ENCODE data around the gene HLA-A. TPM values are rescaled to one million over a fixed set of nuclear protein-coding genes. Genes with fewer than 3 reads are reported as not detected.
"Not testable (repeated sequence)": the region's sequence is repeated elsewhere in the genome, so short reads cannot be mapped to it uniquely, and the experiment has no call there.

The HLA-A gene
- total and polyA plus RNA-seq, 2 donors = 741 to 1,655 TPM

GRCh38 chr6:29963697-29964096 is 21.4 kb downstream of the HLA-A start:
- not testable (repeated sequence) for H3K27ac ChIP-seq (ENCODE audit: low read depth in 1 of 2, low read length in 1 of 2); H3K27me3 ChIP-seq (ENCODE audit: control insufficient read depth in 2 of 2, insufficient read depth in 1 of 2, low read length in 1 of 2); H3K9me3 ChIP-seq (ENCODE audit: control insufficient read depth in 2 of 2, insufficient read depth in 1 of 2, low read length in 1 of 2); H3K36me3 ChIP-seq (ENCODE audit: control insufficient read depth in 2 of 2, insufficient read depth in 2 of 2, low read length in 1 of 2); H3K4me3 ChIP-seq (ENCODE audit: low read length in 2 of 2); DNase-seq (ENCODE audit: low read depth in 6 of 9, low spot score in 9 of 9)
- H3K4me1 ChIP-seq (ENCODE audit: control insufficient read depth in 2 of 2, insufficient read depth in 2 of 2, low read length in 2 of 2) = peaks cover 17 to 27% of the 10 kb centered on the region in 2 donors
- WGBS = 100% methylated on average over 2 of the region's 2 CpGs

- no peaks in the 10 kb centered on the region for H3K27me3 ChIP-seq (ENCODE audit: control insufficient read depth in 2 of 2, insufficient read depth in 1 of 2, low read length in 1 of 2)
- 19% methylated on average over 3 of the region's 3 CpGs for WGBS
- no peaks in the 10 kb centered on the region for H3K36me3 ChIP-seq (ENCODE audit: control insufficient read depth in 2 of 2, insufficient read depth in 2 of 2, low read length in 1 of 2)
- H3K4me1 ChIP-seq (ENCODE audit: control insufficient read depth in 2 of 2, insufficient read depth in 2 of 2, low read length in 2 of 2) = peaks cover 17 to 27% of the 10 kb centered on the region in 2 donors
- H3K9me3 ChIP-seq (ENCODE audit: control insufficient read depth in 2 of 2, insufficient read depth in 1 of 2, low read length in 1 of 2) = no peaks in the 10 kb centered on the region
- no peak for DNase-seq (ENCODE audit: low read depth in 6 of 9, low spot score in 9 of 9)
- peak overlapping the region in 1 of 2 donors; percentile 75 for H3K4me3 ChIP-seq (ENCODE audit: low read length in 2 of 2)
- H3K27ac ChIP-seq (ENCODE audit: low read depth in 1 of 2, low read length in 1 of 2) = peak overlapping the region; percentile 92 to 97
Observed at GRCh38 chr6:29964518-29964886, 22.2 kb downstream of the HLA-A start.

GRCh38 chr6:29964887-29965562 is 22.7 kb downstream of the HLA-A start:
- H3K27me3 ChIP-seq (ENCODE audit: control insufficient read depth in 2 of 2, insufficient read depth in 1 of 2, low read length in 1 of 2) = no peaks in the 10 kb centered on the region
- WGBS = under 1% methylated on average over 7 of the region's 7 CpGs
- H3K4me3 ChIP-seq (ENCODE audit: low read length in 2 of 2) = peak overlapping the region; percentile 51 to 75

GRCh38 chr6:29965563-29965872 is 23.2 kb downstream of the HLA-A start:
- H3K36me3 ChIP-seq (ENCODE audit: control insufficient read depth in 2 of 2, insufficient read depth in 2 of 2, low read length in 1 of 2) = peaks cover 0 to 2% of the 10 kb centered on the region in 2 donors
- no peaks in the 10 kb centered on the region for H3K27me3 ChIP-seq (ENCODE audit: control insufficient read depth in 2 of 2, insufficient read depth in 1 of 2, low read length in 1 of 2)
- H3K27ac ChIP-seq (ENCODE audit: low read depth in 1 of 2, low read length in 1 of 2) = peak overlapping the region; percentile 92 to 97
- peaks cover 17 to 27% of the 10 kb centered on the region in 2 donors for H3K4me1 ChIP-seq (ENCODE audit: control insufficient read depth in 2 of 2, insufficient read depth in 2 of 2, low read length in 2 of 2)
- DNase-seq (ENCODE audit: low read depth in 6 of 9, low spot score in 9 of 9) = no peak
- H3K9me3 ChIP-seq (ENCODE audit: control insufficient read depth in 2 of 2, insufficient read depth in 1 of 2, low read length in 1 of 2) = no peaks in the 10 kb centered on the region
- 12% methylated on average over 2 of the region's 2 CpGs for WGBS
- peak overlapping the region; percentile 51 to 75 for H3K4me3 ChIP-seq (ENCODE audit: low read length in 2 of 2)

More at GRCh38 chr6:29964887-29965562, 22.7 kb downstream of the HLA-A start:
- Histone ChIP-seq H3K9me3 (ENCODE audit: control insufficient read depth in 2 of 2, insufficient read depth in 1 of 2, low read length in 1 of 2) (no peaks in the 10 kb centered on the region), H3K4me1 (ENCODE audit: control insufficient read depth in 2 of 2, insufficient read depth in 2 of 2, low read length in 2 of 2) (peaks cover 17 to 27% of the 10 kb centered on the region in 2 donors), H3K27ac (ENCODE audit: low read depth in 1 of 2, low read length in 1 of 2) (peak overlapping the region; percentile 92 to 97), H3K36me3 (ENCODE audit: control insufficient read depth in 2 of 2, insufficient read depth in 2 of 2, low read length in 1 of 2) (no peaks in the 10 kb centered on the region)
- DNase-seq (ENCODE audit: low read depth in 6 of 9, low spot score in 9 of 9) = peak; percentile 77 to 98 (median 94)

- H3K27me3 ChIP-seq (ENCODE audit: control insufficient read depth in 2 of 2, insufficient read depth in 1 of 2, low read length in 1 of 2) = no peaks in the 10 kb centered on the region
- peak; percentile 47 to 94 (median 84) for DNase-seq (ENCODE audit: low read depth in 6 of 9, low spot score in 9 of 9)
- H3K9me3 ChIP-seq (ENCODE audit: control insufficient read depth in 2 of 2, insufficient read depth in 1 of 2, low read length in 1 of 2) = no peaks in the 10 kb centered on the region
- H3K27ac ChIP-seq (ENCODE audit: low read depth in 1 of 2, low read length in 1 of 2) = peak overlapping the region; percentile 92 to 97
- peaks cover 2 to 3% of the 10 kb centered on the region in 2 donors for H3K36me3 ChIP-seq (ENCODE audit: control insufficient read depth in 2 of 2, insufficient read depth in 2 of 2, low read length in 1 of 2)
- H3K4me1 ChIP-seq (ENCODE audit: control insufficient read depth in 2 of 2, insufficient read depth in 2 of 2, low read length in 2 of 2) = peaks cover 17 to 27% of the 10 kb centered on the region in 2 donors
- H3K4me3 ChIP-seq (ENCODE audit: low read length in 2 of 2) = peak overlapping the region; percentile 51 to 75
- WGBS = 4% methylated on average over 8 of the region's 8 CpGs
Observed at GRCh38 chr6:29965873-29966601, 23.7 kb downstream of the HLA-A start.

- Histone ChIP-seq H3K4me3 (ENCODE audit: low read length in 2 of 2) (no peak overlapping the region), H3K4me1 (ENCODE audit: control insufficient read depth in 2 of 2, insufficient read depth in 2 of 2, low read length in 2 of 2) (peaks cover 17 to 27% of the 10 kb centered on the region in 2 donors), H3K36me3 (ENCODE audit: control insufficient read depth in 2 of 2, insufficient read depth in 2 of 2, low read length in 1 of 2) (peaks cover 2 to 3% of the 10 kb centered on the region in 2 donors), H3K27me3 (ENCODE audit: control insufficient read depth in 2 of 2, insufficient read depth in 1 of 2, low read length in 1 of 2) (peaks cover 0 to 4% of the 10 kb centered on the region in 2 donors), H3K27ac (ENCODE audit: low read depth in 1 of 2, low read length in 1 of 2) (no peak overlapping the region), H3K9me3 (ENCODE audit: control insufficient read depth in 2 of 2, insufficient read depth in 1 of 2, low read length in 1 of 2) (no peaks in the 10 kb centered on the region)
- DNase-seq (ENCODE audit: low read depth in 6 of 9, low spot score in 9 of 9) = peak in 3 of 9 donors; percentile 21 to 54 (median 32)
- WGBS = 35% methylated on average over 4 of the region's 4 CpGs
Observed at GRCh38 chr6:29967379-29968010, 25.2 kb downstream of the HLA-A start.

- DNase-seq (ENCODE audit: low read depth in 6 of 9, low spot score in 9 of 9) = no peak
- no peak overlapping the region for H3K27ac ChIP-seq (ENCODE audit: low read depth in 1 of 2, low read length in 1 of 2)
- H3K4me1 ChIP-seq (ENCODE audit: control insufficient read depth in 2 of 2, insufficient read depth in 2 of 2, low read length in 2 of 2) = peaks cover 17 to 27% of the 10 kb centered on the region in 2 donors
- no peaks in the 10 kb centered on the region for H3K9me3 ChIP-seq (ENCODE audit: control insufficient read depth in 2 of 2, insufficient read depth in 1 of 2, low read length in 1 of 2)
- WGBS = 84% methylated on average over 2 of the region's 2 CpGs
- no peak overlapping the region for H3K4me3 ChIP-seq (ENCODE audit: low read length in 2 of 2)
- peaks cover 0 to 7% of the 10 kb centered on the region in 2 donors for H3K27me3 ChIP-seq (ENCODE audit: control insufficient read depth in 2 of 2, insufficient read depth in 1 of 2, low read length in 1 of 2)
- peaks cover 2 to 3% of the 10 kb centered on the region in 2 donors for H3K36me3 ChIP-seq (ENCODE audit: control insufficient read depth in 2 of 2, insufficient read depth in 2 of 2, low read length in 1 of 2)
Observed at GRCh38 chr6:29968130-29968529, 25.8 kb downstream of the HLA-A start.

- H3K4me3 ChIP-seq (ENCODE audit: low read length in 2 of 2) = no peak overlapping the region
- H3K27ac ChIP-seq (ENCODE audit: low read depth in 1 of 2, low read length in 1 of 2) = no peak overlapping the region
- peaks cover 17 to 27% of the 10 kb centered on the region in 2 donors for H3K4me1 ChIP-seq (ENCODE audit: control insufficient read depth in 2 of 2, insufficient read depth in 2 of 2, low read length in 2 of 2)
- H3K36me3 ChIP-seq (ENCODE audit: control insufficient read depth in 2 of 2, insufficient read depth in 2 of 2, low read length in 1 of 2) = peaks cover 2 to 3% of the 10 kb centered on the region in 2 donors
- H3K9me3 ChIP-seq (ENCODE audit: control insufficient read depth in 2 of 2, insufficient read depth in 1 of 2, low read length in 1 of 2) = no peaks in the 10 kb centered on the region
- H3K27me3 ChIP-seq (ENCODE audit: control insufficient read depth in 2 of 2, insufficient read depth in 1 of 2, low read length in 1 of 2) = peaks cover under 1 to 11% of the 10 kb centered on the region in 2 donors
- DNase-seq (ENCODE audit: low read depth in 6 of 9, low spot score in 9 of 9) = no peak
- over 99% methylated on average over 2 of the region's 2 CpGs for WGBS
Observed at GRCh38 chr6:29968905-29969304, 26.6 kb downstream of the HLA-A start.

- H3K27ac ChIP-seq (ENCODE audit: low read depth in 1 of 2, low read length in 1 of 2) = no peak overlapping the region
- peaks cover 9 to 23% of the 10 kb centered on the region in 2 donors for H3K4me1 ChIP-seq (ENCODE audit: control insufficient read depth in 2 of 2, insufficient read depth in 2 of 2, low read length in 2 of 2)
- peaks cover 8 to 29% of the 10 kb centered on the region in 2 donors for H3K27me3 ChIP-seq (ENCODE audit: control insufficient read depth in 2 of 2, insufficient read depth in 1 of 2, low read length in 1 of 2)
- H3K9me3 ChIP-seq (ENCODE audit: control insufficient read depth in 2 of 2, insufficient read depth in 1 of 2, low read length in 1 of 2) = no peaks in the 10 kb centered on the region
- no peak for DNase-seq (ENCODE audit: low read depth in 6 of 9, low spot score in 9 of 9)
- H3K4me3 ChIP-seq (ENCODE audit: low read length in 2 of 2) = no peak overlapping the region
- peaks cover 2 to 3% of the 10 kb centered on the region in 2 donors for H3K36me3 ChIP-seq (ENCODE audit: control insufficient read depth in 2 of 2, insufficient read depth in 2 of 2, low read length in 1 of 2)
- 66% methylated on average over 2 of the region's 2 CpGs for WGBS
Observed at GRCh38 chr6:29970711-29971110, 28.4 kb downstream of the HLA-A start.
